Measurements from ENCODE around the gene PEX14.

DNA sequence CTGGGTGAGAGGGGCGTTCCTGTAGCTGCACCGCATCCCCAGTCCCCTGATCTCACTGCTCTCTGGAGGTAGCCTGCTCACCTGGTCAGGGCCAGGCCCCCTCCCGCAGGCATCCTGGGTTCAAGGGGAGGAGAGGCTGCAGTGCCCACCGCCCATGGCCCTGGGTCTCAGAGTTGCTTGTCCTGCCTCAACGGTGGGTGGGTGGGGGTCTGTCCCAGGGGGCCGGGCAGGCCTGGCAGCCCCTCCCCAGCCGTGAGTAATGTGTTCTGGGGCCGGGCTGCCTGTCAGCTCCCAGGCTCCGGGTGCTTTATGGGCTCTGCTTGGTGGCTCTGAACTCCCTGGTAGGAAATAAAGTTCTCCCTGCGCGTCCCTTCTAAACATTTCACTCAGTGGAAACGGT, 194.8 kb downstream of the PEX14 start:
- no peak for TF ChIP-seq EZH2 (IDR thresholded peaks at IDR 0.05; ENCODE audit: borderline replicate concordance)
- TF ChIP-seq CTCF (IDR thresholded peaks at IDR 0.05; ENCODE audit: poor library complexity), result no peak

Measured in hepatocyte (in vitro differentiated cells).